Non-pigmented ciliary epithelial cell (primary cell): ENCODE data around the gene PBX3.

Experiments used
- DNase-seq: peaks from one replicate; pipeline ENCODE4 v3.0.0-alpha.2; 2010; ENCODE audit warnings: low read depth

PBX3 gene

DNA sequence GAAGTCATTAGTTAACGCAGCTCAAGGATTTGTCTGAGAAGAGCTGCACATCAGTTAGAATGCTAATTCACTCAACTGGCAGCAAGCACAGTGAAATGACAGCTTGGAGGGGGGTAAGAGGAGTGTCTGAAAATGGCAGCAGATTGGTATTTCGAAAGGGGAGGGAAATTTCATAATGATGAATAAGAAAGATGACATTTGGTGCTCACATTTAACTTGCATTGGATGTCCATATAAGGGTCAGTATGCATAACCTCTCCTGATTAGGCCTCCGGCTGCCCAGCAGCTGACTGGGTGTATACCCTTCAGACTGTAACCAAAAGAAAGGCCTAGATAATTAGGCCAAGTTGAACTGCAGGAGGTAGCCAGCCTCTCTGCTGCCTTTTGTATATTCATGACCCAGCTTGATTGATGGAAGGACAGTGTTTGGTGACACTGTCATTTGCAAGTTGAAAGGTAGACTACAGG lies 131.0 kb downstream of the PBX3 start:
- no peak for DNase-seq

DNA sequence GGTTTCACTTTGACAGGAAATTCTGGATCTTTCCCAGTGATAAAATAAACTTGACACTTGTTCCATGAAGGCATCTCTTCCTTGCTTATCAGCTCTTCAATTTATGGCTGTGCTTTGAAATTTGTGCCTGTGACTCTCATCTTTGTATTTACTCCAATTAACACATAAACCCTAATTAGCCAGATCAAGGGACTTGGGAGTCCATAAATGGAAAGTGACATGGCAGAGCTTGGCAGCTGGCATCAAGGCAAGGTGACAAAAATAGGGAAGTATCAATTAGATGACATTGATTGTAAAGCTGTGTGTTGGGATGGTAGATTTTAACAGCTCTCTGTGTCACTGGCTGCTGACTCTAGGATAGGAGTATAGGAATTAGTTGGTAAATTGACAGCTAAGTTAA lies 133.9 kb downstream of the PBX3 start:
- no peak for DNase-seq

- no peak for DNase-seq
Observed at GRCh38 chr9:125883565-125884217, 136.5 kb downstream of the PBX3 start.

DNA sequence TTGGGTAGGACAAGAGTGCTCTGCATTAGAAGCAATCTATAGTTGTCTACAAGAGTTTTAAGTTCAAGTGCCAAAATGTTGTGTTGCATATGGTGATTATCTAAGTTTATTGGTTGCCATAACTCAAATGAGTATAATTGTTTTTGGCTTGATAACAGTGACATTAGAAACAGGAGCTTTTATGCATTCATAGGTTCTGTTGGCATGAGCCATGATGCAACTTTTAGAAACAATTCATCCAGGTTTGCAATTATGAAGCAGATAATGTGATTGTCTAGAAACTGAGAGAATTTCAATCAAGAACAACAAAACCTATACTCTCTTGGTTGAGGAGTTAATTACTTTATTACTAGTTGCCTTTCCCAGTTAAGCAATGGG lies 137.0 kb downstream of the PBX3 start:
- no peak for DNase-seq

DNA sequence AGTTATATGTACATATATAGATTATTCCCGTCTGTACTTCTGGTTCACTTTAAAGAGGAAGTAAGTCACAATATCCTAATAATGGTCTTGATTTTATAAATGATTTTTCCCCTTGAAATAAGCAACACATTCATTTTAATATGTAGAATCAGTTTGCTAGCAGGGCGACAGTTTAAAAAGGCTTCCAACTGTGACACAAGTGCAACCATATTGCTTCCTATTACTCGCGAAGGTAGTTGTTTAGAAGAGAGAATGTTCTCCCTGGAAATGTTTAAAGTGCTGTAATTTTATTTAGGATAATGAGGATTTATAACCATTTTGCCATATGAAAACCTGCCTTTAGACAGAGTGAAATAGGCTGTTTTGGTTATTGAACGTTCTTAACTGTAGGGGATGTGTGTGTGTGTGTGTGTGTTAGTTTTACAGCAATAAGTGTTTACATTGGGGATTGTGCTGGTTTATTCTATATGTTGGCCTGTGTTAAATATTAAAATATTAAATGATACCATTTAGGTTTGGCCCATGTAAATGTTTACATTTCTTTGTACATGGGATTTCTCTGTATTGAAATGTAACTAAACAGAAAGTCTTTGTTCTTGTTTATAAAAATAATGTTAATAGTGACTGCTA lies 138.3 kb downstream of the PBX3 start:
- DNase-seq: no peak

- DNase-seq: no peak
Observed at GRCh38 chr9:125886365-125886764, 139.2 kb downstream of the PBX3 start.

GRCh38 chr9:125887172-125887571 lies 140.0 kb downstream of the PBX3 start:
- DNase-seq: no peak

- DNase-seq: no peak
Observed at GRCh38 chr9:125888211-125888610, 141.0 kb downstream of the PBX3 start.

- no peak for DNase-seq
Observed at GRCh38 chr9:125889112-125889475, 141.9 kb downstream of the PBX3 start.

DNA sequence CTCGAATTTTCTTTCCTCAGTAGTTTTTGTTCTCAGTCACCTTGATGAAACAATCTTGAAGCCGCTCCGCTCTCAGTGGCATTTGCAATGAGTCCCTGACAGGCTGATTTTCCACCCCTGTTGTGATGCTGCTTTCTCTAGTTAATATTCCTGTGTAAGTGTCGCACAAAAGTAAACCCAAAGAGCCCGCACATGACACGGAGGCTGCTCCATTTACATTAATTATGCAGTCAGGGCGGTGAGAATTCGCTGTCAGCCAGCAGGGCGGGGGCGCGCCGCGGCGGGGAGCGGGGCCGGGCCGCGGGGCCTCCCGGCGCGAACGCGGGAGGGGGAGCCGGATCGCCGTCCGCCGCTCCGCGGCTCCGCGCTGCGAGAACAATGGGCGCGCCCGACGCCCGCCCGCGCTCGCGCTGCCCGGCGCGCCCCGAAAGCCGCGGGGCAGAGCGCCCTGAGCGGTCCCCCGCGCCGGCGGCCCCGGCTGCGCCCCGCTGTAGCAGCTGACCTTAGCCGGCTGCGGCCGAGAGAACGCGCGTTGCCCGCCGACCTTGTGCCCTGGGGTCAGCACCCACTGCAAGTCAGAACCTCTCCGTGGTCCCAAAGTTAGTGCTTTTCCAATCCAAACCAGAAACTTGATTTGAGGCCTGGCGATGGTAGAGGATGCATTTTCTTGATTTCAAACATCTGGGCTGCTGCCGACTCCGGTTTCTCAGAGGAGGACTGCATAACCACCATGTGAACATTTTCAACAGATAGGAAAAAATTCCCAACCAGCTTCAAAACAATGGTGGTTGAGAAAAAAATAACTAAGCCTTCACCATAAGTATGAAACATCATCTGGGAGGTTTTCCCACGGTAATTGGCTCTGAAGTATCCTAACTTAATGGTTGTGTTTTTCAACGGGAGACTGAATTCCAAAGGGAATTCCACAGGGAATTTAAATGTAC lies 142.6 kb downstream of the PBX3 start:
- no peak for DNase-seq

- no peak for DNase-seq
Observed at GRCh38 chr9:125890826-125891225, 143.7 kb downstream of the PBX3 start.

DNA sequence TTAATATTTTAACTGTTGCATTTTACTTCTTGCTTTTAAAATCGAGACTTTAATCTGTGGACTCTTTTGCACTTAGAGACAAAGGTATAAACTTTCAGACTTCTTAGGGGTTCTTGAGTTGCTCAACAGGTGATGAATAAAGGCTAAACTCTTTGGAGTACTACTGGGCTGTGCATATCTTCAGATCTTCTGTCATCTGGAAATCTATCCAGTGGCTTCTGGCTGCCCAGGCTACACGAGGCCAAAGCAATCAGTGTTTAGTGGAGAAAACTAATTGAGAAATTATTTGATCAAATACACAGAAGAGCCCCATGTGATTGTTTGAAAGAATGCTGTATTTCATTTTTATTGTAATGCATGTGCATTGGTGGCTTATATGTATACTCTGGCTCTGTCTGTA lies 146.1 kb downstream of the PBX3 start:
- DNase-seq: no peak

- no peak for DNase-seq
Observed at GRCh38 chr9:125894566-125894965, 147.4 kb downstream of the PBX3 start.

DNA sequence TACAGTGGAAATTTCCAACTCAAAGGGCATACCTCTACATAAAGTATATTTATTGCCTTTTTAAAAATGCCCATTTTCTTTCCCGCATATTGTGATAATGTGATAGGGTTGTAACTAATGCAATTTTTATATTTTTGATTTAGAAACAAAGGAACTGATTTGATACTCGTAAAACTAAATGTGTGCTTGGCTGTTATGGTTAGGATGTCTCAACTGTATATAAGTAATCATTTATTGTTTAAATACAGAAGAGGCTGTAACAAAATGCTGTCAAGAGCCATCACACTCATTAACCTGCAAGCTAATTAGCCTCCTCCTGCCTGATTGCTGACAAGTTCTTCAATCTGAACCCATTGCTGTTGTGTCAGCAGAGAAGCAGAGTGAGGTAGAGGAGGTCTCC lies 149.2 kb downstream of the PBX3 start:
- DNase-seq: no peak

- DNase-seq: no peak
Observed at GRCh38 chr9:125896964-125897363, 149.8 kb downstream of the PBX3 start.

DNA sequence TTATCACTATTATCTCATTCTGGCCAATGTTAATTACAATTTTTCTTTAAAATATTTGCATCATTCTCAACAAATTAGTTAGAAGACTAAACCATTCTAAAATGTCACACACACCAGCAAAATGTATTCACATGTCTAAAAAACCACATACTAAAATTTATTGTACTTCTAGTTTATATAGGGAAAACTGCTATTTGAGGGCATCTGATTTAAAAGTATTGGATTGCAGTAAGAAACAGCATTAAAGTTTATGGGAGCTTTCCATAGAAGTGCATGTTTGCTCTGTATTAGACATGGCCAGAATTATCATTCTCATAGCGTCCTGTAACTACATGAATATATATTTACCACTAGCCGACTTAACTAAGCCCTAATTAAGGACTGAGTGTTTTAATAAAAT lies 150.3 kb downstream of the PBX3 start:
- DNase-seq: no peak

GRCh38 chr9:125902214-125902613 lies 155.0 kb downstream of the PBX3 start:
- no peak for DNase-seq

GRCh38 chr9:125902831-125903512 lies 155.8 kb downstream of the PBX3 start:
- DNase-seq: no peak

GRCh38 chr9:125904155-125904851 lies 157.1 kb downstream of the PBX3 start:
- DNase-seq: no peak

GRCh38 chr9:125906144-125906543 lies 159.0 kb downstream of the PBX3 start:
- DNase-seq: no peak

GRCh38 chr9:125906893-125907292 lies 159.7 kb downstream of the PBX3 start:
- DNase-seq: no peak

DNA sequence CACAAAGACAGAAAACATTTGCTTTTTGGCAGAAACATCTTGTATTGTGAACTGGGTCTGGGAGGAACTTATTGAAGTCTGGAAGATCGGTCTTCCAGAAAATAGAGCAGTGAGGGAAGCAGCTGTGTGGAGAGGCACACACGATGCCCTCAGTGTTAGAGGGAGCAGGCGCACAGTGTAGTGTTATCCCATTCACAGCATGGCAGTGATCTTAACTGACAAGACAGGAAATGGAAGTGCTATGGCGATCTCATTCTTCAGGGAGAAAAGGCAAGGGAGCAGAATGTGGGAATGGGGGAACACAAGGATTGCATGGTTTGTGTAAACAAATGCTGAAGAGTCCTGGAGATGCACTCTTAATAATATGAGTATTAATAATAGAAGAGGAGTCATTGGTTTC lies 161.0 kb downstream of the PBX3 start:
- DNase-seq: no peak
